ENCODE results near the gene TNXB. TPM values are rescaled to one million over a fixed set of nuclear protein-coding genes. Genes with fewer than 3 reads are reported as not detected.

TNXB gene
- total and polyA plus RNA-seq, 9 of the 15 experiments (the other 6 are each of a cell fraction or from before 2014, with no cell fraction given), result 0.14 to 28.1 (median 12.4) TPM

- no peak; the same call in 1 of the 2 replicates for TF ChIP-seq GTF2F1 (IDR thresholded peaks at IDR 0.05; ENCODE audit: low read depth, low read length)
- no peak for TF ChIP-seq GABPA (tag; conservative IDR thresholded peaks at IDR 0.05; ENCODE audit: low read depth)
- peak; percentile 63 to 74; a peak in 2 of 4 replicates for TF ChIP-seq MAZ (CRISPR knock-in tag; conservative IDR thresholded peaks at IDR 0.05 in 1 of 2, IDR thresholded peaks at IDR 0.05 in 1 of 2)
- TF ChIP-seq EGR1 (conservative IDR thresholded peaks at IDR 0.05), result peak; percentile 78
- peak; percentile 63; the same call in 1 of the 2 replicates for TF ChIP-seq ARID1B (IDR thresholded peaks at IDR 0.05)
- no peak for TF ChIP-seq ZNF445 (CRISPR knock-in tag; IDR thresholded peaks at IDR 0.05; ENCODE audit: low read depth)
- TF ChIP-seq, protein P1, sequence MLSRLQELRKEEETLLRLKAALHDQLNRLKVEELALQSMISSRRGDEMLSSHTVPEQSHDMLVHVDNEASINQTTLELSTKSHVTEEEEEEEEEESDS (CRISPR knock-in tag; IDR thresholded peaks at IDR 0.05), result no peak
- TF ChIP-seq TCF7L2 (IDR thresholded peaks at IDR 0.05; ENCODE audit: low read depth, low read length), result 0 out of 2 replicates have a peak, but pooled peaks have one; percentile 15
- no peak for TF ChIP-seq RBM15 (IDR thresholded peaks at IDR 0.05; ENCODE audit: insufficient read depth, low read length)
- TF ChIP-seq ARID3B (CRISPR knock-in tag; IDR thresholded peaks at IDR 0.05; ENCODE audit: borderline replicate concordance), result no peak
- TF ChIP-seq ZNF143 (CRISPR knock-in tag; IDR thresholded peaks at IDR 0.05), result 0 out of 2 replicates have a peak, but pooled peaks have one; percentile 25
- TF ChIP-seq RUNX1 (IDR thresholded peaks at IDR 0.05; ENCODE audit: low read depth), result no peak; the same call in 1 of the 2 replicates
- TF ChIP-seq TBL1XR1 (IDR thresholded peaks at IDR 0.05; ENCODE audit: low read length in 2 of 2), result peak in 1 of 2 experiments; percentile 9; a peak in 2 of 4 replicates
- TF ChIP-seq NCOA6 (IDR thresholded peaks at IDR 0.05), result peak; percentile 64; the same call in 1 of the 2 replicates
- peak; percentile 80; the same call in 1 of the 2 replicates for TF ChIP-seq L3MBTL2 (IDR thresholded peaks at IDR 0.05)
- TF ChIP-seq RNF219 (CRISPR knock-in tag; IDR thresholded peaks at IDR 0.05), result no peak
- no peak for TF ChIP-seq ZBTB26 (CRISPR knock-in tag; IDR thresholded peaks at IDR 0.05)
- TF ChIP-seq MED1 (CRISPR knock-in tag; IDR thresholded peaks at IDR 0.05; ENCODE audit: borderline replicate concordance), result no peak
- no peak for TF ChIP-seq RFX5 (IDR thresholded peaks at IDR 0.05; ENCODE audit: low read depth, low read length)
- peak; percentile 32; the same call in 1 of the 2 replicates for TF ChIP-seq GATAD2A (IDR thresholded peaks at IDR 0.05)
- no peak for TF ChIP-seq KLF6 (CRISPR knock-in tag; IDR thresholded peaks at IDR 0.05; ENCODE audit: borderline replicate concordance)
Observed at GRCh38 chr6:32154514-32155161, 45.5 kb upstream of the TNXB start (continued).

All from K562 (cell line).